HG03521 (cell line): ENCODE results near the gene PARD3B.

Source experiments
- ATAC-seq: cut with Tn5 transposase; IDR thresholded peaks from one replicate; pipeline ENCODE4 v1.9.1; 2021; ENCODE audit warnings: mild to moderate bottlenecking, moderate library complexity; ENCODE audit not compliant: unreplicated experiment

Gene PARD3B

GRCh38 chr2:204986641-204987040 lies 441.4 kb downstream of the PARD3B start:
- ATAC-seq, result no peak

- no peak for ATAC-seq
These were observed 443.6 kb downstream of the PARD3B start for GRCh38 chr2:204988836-204989235.

- ATAC-seq, result no peak
These were observed 444.6 kb downstream of the PARD3B start for GRCh38 chr2:204989877-204990276.

- no peak for ATAC-seq
These were observed 456.2 kb downstream of the PARD3B start for GRCh38 chr2:205001300-205001966.

GRCh38 chr2:205002390-205002789 lies 457.1 kb downstream of the PARD3B start:
- no peak for ATAC-seq

GRCh38 chr2:205003288-205003687 lies 458.0 kb downstream of the PARD3B start:
- no peak for ATAC-seq

GRCh38 chr2:205010196-205010595 lies 464.9 kb downstream of the PARD3B start:
- no peak for ATAC-seq

- no peak for ATAC-seq
These were observed 465.8 kb downstream of the PARD3B start for GRCh38 chr2:205011031-205011430.

GRCh38 chr2:205012961-205013360 lies 467.7 kb downstream of the PARD3B start:
- ATAC-seq, result no peak

GRCh38 chr2:205013586-205013985 lies 468.3 kb downstream of the PARD3B start:
- no peak for ATAC-seq

- no peak for ATAC-seq
These were observed 468.9 kb downstream of the PARD3B start for GRCh38 chr2:205014201-205014600.

- no peak for ATAC-seq
These were observed 472.1 kb downstream of the PARD3B start for GRCh38 chr2:205017381-205017780.

GRCh38 chr2:205017912-205018311 lies 472.6 kb downstream of the PARD3B start:
- no peak for ATAC-seq

- no peak for ATAC-seq
These were observed 475.4 kb downstream of the PARD3B start for GRCh38 chr2:205020673-205021072.

GRCh38 chr2:205022841-205023240 lies 477.6 kb downstream of the PARD3B start:
- ATAC-seq, result no peak

- no peak for ATAC-seq
These were observed 479.7 kb downstream of the PARD3B start for GRCh38 chr2:205024822-205025518.

GRCh38 chr2:205025580-205026240 lies 480.4 kb downstream of the PARD3B start:
- ATAC-seq, result no peak

GRCh38 chr2:205030695-205031094 lies 485.4 kb downstream of the PARD3B start:
- ATAC-seq, result no peak

- no peak for ATAC-seq
These were observed 486.8 kb downstream of the PARD3B start for GRCh38 chr2:205032093-205032551.

- no peak for ATAC-seq
These were observed 488.2 kb downstream of the PARD3B start for GRCh38 chr2:205033431-205033830.

GRCh38 chr2:205034034-205034433 lies 488.8 kb downstream of the PARD3B start:
- no peak for ATAC-seq

- no peak for ATAC-seq
These were observed 495.0 kb downstream of the PARD3B start for GRCh38 chr2:205040323-205040722.
